Measurements from ENCODE around the gene MAPK8.
"Not testable (repeated sequence)": the region's sequence is repeated elsewhere in the genome, so short reads cannot be mapped to it uniquely, and the experiment has no call there.

MAPK8 gene

DNA sequence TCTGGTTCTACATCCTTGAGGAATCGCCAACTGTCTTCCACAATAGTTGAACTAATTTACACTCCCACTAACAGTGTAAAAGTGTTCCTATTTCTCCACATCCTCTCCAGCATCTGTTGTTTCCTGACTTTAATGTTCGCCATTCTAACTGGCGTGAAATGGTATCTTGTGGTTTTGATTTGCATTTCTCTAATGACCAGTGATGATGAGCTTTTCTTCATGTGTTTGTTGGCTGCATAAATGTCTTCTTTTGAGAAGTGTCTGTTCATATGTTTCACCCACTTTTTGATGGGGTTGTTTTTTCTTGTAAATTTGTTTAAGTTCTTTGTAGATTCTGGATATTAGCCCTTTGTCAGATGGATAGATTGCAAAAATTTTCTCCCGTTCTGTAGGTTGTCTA, 41.5 kb downstream of the MAPK8 start:
- H3K56ac ChIP-seq (ENCODE audit: low read length); H3K4me3 ChIP-seq (ENCODE audit: low read length); H2BK15ac ChIP-seq (replicated peaks; ENCODE audit: low read depth); H2BK120ac ChIP-seq (ENCODE audit: low read depth, low read length); DNase-seq; H3K4me1 ChIP-seq (ENCODE audit: control insufficient read depth, low read depth, low read length); H3K4ac ChIP-seq (ENCODE audit: low read depth, low read length); H3K79me1 ChIP-seq (ENCODE audit: low read length); H3K18ac ChIP-seq (ENCODE audit: low read length); H3K23ac ChIP-seq (ENCODE audit: low read length); H3K4me2 ChIP-seq (ENCODE audit: low read length); H3K27me3 ChIP-seq (ENCODE audit: insufficient read depth, low read length, poor library complexity); H4K8ac ChIP-seq (ENCODE audit: low read depth, low read length); H3K9ac ChIP-seq (ENCODE audit: low read length); H3K79me2 ChIP-seq (ENCODE audit: control insufficient read depth, insufficient read depth, low read length); H4K5ac ChIP-seq (ENCODE audit: low read length); H3K27ac ChIP-seq (ENCODE audit: low read depth, low read length); H3K36me3 ChIP-seq (ENCODE audit: control insufficient read depth, insufficient read depth, low read length); H2AK5ac ChIP-seq (ENCODE audit: low read length); H2BK5ac ChIP-seq (ENCODE audit: low read length): not testable (repeated sequence)
- WGBS (ENCODE audit: extremely low coverage, insufficient coverage, low lambda C conversion rate), result no CpG with 5 or more reads among the region's 4 CpGs

DNA sequence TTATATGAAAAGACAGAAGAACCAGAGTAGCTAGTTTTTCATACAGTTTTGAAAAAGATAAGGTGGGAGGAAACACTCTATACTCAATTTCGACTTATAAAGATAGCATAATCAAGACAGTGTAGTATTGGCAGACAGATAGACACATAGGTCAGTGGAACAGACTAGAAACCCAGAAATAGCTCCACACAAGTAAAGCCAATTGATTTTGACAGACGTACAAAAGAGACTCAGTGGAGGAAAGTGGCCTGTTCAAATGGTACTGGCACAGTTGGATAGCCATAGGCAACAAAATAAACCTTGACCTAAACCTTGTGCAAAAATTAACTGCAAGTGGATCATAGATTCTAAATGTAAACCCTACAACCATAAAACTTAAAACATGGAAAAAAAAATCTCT, 46.8 kb downstream of the MAPK8 start:
- H3K23ac ChIP-seq (ENCODE audit: low read length), result no peak overlapping the region
- no peak overlapping the region for H3K18ac ChIP-seq (ENCODE audit: low read length)
- H3K4me3 ChIP-seq (ENCODE audit: low read length), result no peak overlapping the region
- H3K79me2 ChIP-seq (ENCODE audit: control insufficient read depth, insufficient read depth, low read length), result no peaks in the 10 kb centered on the region
- H2AK5ac ChIP-seq (ENCODE audit: low read length), result no peak overlapping the region
- H3K27ac ChIP-seq (ENCODE audit: low read depth, low read length), result no peak overlapping the region
- H3K4me1 ChIP-seq (ENCODE audit: control insufficient read depth, low read depth, low read length), result no peaks in the 10 kb centered on the region
- H2BK120ac ChIP-seq (ENCODE audit: low read depth, low read length), result no peak overlapping the region
- no peak overlapping the region for H3K4ac ChIP-seq (ENCODE audit: low read depth, low read length)
- H3K4me2 ChIP-seq (ENCODE audit: low read length), result no peak overlapping the region
- no peak overlapping the region for H4K5ac ChIP-seq (ENCODE audit: low read length)
- no peak overlapping the region for H3K9ac ChIP-seq (ENCODE audit: low read length)
- no peak overlapping the region for H4K8ac ChIP-seq (ENCODE audit: low read depth, low read length)
- DNase-seq, result no peak
- no peak overlapping the region for H3K56ac ChIP-seq (ENCODE audit: low read length)
- H3K27me3 ChIP-seq (ENCODE audit: insufficient read depth, low read length, poor library complexity), result no peaks in the 10 kb centered on the region
- H3K36me3 ChIP-seq (ENCODE audit: control insufficient read depth, insufficient read depth, low read length), result no peaks in the 10 kb centered on the region
- no CpG with 5 or more reads among the region's 2 CpGs for WGBS (ENCODE audit: extremely low coverage, insufficient coverage, low lambda C conversion rate)
- peaks cover 5% of the 10 kb centered on the region for H3K79me1 ChIP-seq (ENCODE audit: low read length)
- no peak overlapping the region for H2BK15ac ChIP-seq (replicated peaks; ENCODE audit: low read depth)
- H2BK5ac ChIP-seq (ENCODE audit: low read length), result no peak overlapping the region

DNA sequence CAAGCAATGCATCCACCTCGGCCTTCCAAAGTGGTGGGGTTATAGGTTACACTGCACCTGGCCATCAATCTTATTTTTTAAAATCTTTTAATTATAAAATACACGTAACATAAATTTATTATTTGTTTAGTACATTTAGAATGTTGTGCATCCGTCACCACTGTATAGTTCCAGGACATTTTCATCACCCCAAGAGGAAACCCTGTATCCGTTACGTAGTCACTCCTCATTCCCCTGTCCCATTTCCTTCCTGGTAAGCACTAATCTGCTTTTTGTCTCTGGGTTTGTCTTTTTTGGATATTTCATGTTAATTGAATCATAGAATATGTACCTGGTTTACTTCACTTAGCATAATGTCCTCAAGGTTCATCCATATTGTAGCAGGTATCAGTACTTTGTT, 51.2 kb downstream of the MAPK8 start:
- no peak overlapping the region for H3K4me2 ChIP-seq (ENCODE audit: low read length)
- H4K5ac ChIP-seq (ENCODE audit: low read length), result no peak overlapping the region
- no peak overlapping the region for H2BK120ac ChIP-seq (ENCODE audit: low read depth, low read length)
- H4K8ac ChIP-seq (ENCODE audit: low read depth, low read length), result no peak overlapping the region
- H3K4ac ChIP-seq (ENCODE audit: low read depth, low read length), result no peak overlapping the region
- H3K4me3 ChIP-seq (ENCODE audit: low read length), result no peak overlapping the region
- DNase-seq, result no peak
- WGBS (ENCODE audit: extremely low coverage, insufficient coverage, low lambda C conversion rate), result no CpG with 5 or more reads among the region's 5 CpGs
- no peak overlapping the region for H2BK15ac ChIP-seq (replicated peaks; ENCODE audit: low read depth)
- no peaks in the 10 kb centered on the region for H3K79me2 ChIP-seq (ENCODE audit: control insufficient read depth, insufficient read depth, low read length)
- no peaks in the 10 kb centered on the region for H3K36me3 ChIP-seq (ENCODE audit: control insufficient read depth, insufficient read depth, low read length)
- no peaks in the 10 kb centered on the region for H3K27me3 ChIP-seq (ENCODE audit: insufficient read depth, low read length, poor library complexity)
- H3K79me1 ChIP-seq (ENCODE audit: low read length), result peaks cover 5% of the 10 kb centered on the region
- H3K56ac ChIP-seq (ENCODE audit: low read length), result no peak overlapping the region
- no peaks in the 10 kb centered on the region for H3K4me1 ChIP-seq (ENCODE audit: control insufficient read depth, low read depth, low read length)
- H3K18ac ChIP-seq (ENCODE audit: low read length), result no peak overlapping the region
- H3K27ac ChIP-seq (ENCODE audit: low read depth, low read length), result no peak overlapping the region
- no peak overlapping the region for H2AK5ac ChIP-seq (ENCODE audit: low read length)
- H3K23ac ChIP-seq (ENCODE audit: low read length), result no peak overlapping the region
- no peak overlapping the region for H3K9ac ChIP-seq (ENCODE audit: low read length)
- H2BK5ac ChIP-seq (ENCODE audit: low read length), result no peak overlapping the region

DNA sequence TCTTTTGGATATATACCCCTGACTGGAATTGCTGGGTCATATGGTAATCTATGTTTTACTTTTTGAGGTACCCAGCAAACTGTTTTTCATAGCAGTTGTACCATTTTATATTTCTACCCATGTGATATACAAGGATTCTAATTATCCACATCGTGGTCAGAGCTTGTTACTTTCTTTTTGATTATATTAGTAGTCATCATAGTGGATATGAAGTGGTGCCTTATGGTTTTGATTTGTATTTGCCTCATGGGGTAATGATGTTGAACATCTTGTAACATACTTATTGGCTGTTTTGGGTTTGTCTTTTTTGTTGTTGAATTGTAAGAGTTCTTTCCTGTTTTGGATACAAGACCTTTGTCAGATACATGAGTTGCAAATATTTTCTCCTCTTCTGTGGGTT, 51.7 kb downstream of the MAPK8 start:
- H3K9ac ChIP-seq (ENCODE audit: low read length), result no peak overlapping the region
- H3K79me1 ChIP-seq (ENCODE audit: low read length), result peaks cover 5% of the 10 kb centered on the region
- H3K79me2 ChIP-seq (ENCODE audit: control insufficient read depth, insufficient read depth, low read length), result no peaks in the 10 kb centered on the region
- no peak overlapping the region for H4K5ac ChIP-seq (ENCODE audit: low read length)
- H2BK15ac ChIP-seq (replicated peaks; ENCODE audit: low read depth), result no peak overlapping the region
- H3K4me3 ChIP-seq (ENCODE audit: low read length), result no peak overlapping the region
- WGBS (ENCODE audit: extremely low coverage, insufficient coverage, low lambda C conversion rate), result no CpG with 5 or more reads among the region's 1 CpG
- H3K4me2 ChIP-seq (ENCODE audit: low read length), result no peak overlapping the region
- no peak overlapping the region for H3K18ac ChIP-seq (ENCODE audit: low read length)
- H3K27ac ChIP-seq (ENCODE audit: low read depth, low read length), result no peak overlapping the region
- no peak overlapping the region for H3K56ac ChIP-seq (ENCODE audit: low read length)
- no peak for DNase-seq
- H3K27me3 ChIP-seq (ENCODE audit: insufficient read depth, low read length, poor library complexity), result no peaks in the 10 kb centered on the region
- H3K23ac ChIP-seq (ENCODE audit: low read length), result no peak overlapping the region
- H4K8ac ChIP-seq (ENCODE audit: low read depth, low read length), result no peak overlapping the region
- no peak overlapping the region for H2BK120ac ChIP-seq (ENCODE audit: low read depth, low read length)
- H3K36me3 ChIP-seq (ENCODE audit: control insufficient read depth, insufficient read depth, low read length), result no peaks in the 10 kb centered on the region
- H3K4me1 ChIP-seq (ENCODE audit: control insufficient read depth, low read depth, low read length), result no peaks in the 10 kb centered on the region
- H2AK5ac ChIP-seq (ENCODE audit: low read length), result no peak overlapping the region
- H3K4ac ChIP-seq (ENCODE audit: low read depth, low read length), result no peak overlapping the region
- H2BK5ac ChIP-seq (ENCODE audit: low read length), result no peak overlapping the region

DNA sequence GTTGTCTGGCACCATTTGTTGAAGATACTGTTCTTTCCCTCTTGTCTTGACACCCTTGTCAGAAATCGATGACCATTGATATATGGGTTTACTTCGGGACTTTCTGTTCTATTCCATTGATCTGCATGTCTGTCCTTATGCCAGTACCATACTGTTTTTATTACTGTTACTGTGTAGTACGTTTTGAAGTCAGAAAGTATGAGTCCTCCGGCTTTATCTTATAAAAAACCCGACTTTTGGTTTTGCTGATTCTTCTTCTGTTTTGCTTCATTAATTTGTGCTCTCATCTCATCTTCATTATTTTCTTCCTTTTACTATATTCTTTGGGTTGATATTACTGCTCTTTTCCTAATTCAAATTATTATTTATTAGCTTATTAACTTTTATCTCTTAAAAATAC, 52.4 kb downstream of the MAPK8 start:
- no peaks in the 10 kb centered on the region for H3K4me1 ChIP-seq (ENCODE audit: control insufficient read depth, low read depth, low read length)
- H2AK5ac ChIP-seq (ENCODE audit: low read length), result no peak overlapping the region
- H3K56ac ChIP-seq (ENCODE audit: low read length), result no peak overlapping the region
- no peak overlapping the region for H3K4ac ChIP-seq (ENCODE audit: low read depth, low read length)
- H3K27ac ChIP-seq (ENCODE audit: low read depth, low read length), result no peak overlapping the region
- H3K9ac ChIP-seq (ENCODE audit: low read length), result no peak overlapping the region
- no CpG with 5 or more reads among the region's 5 CpGs for WGBS (ENCODE audit: extremely low coverage, insufficient coverage, low lambda C conversion rate)
- no peaks in the 10 kb centered on the region for H3K79me2 ChIP-seq (ENCODE audit: control insufficient read depth, insufficient read depth, low read length)
- no peak for DNase-seq
- no peak overlapping the region for H3K18ac ChIP-seq (ENCODE audit: low read length)
- H2BK15ac ChIP-seq (replicated peaks; ENCODE audit: low read depth), result no peak overlapping the region
- no peaks in the 10 kb centered on the region for H3K27me3 ChIP-seq (ENCODE audit: insufficient read depth, low read length, poor library complexity)
- no peak overlapping the region for H3K4me2 ChIP-seq (ENCODE audit: low read length)
- peaks cover 4% of the 10 kb centered on the region for H3K79me1 ChIP-seq (ENCODE audit: low read length)
- no peak overlapping the region for H2BK5ac ChIP-seq (ENCODE audit: low read length)
- no peak overlapping the region for H4K8ac ChIP-seq (ENCODE audit: low read depth, low read length)
- no peak overlapping the region for H3K4me3 ChIP-seq (ENCODE audit: low read length)
- no peak overlapping the region for H3K23ac ChIP-seq (ENCODE audit: low read length)
- no peaks in the 10 kb centered on the region for H3K36me3 ChIP-seq (ENCODE audit: control insufficient read depth, insufficient read depth, low read length)
- H2BK120ac ChIP-seq (ENCODE audit: low read depth, low read length), result no peak overlapping the region
- H4K5ac ChIP-seq (ENCODE audit: low read length), result no peak overlapping the region

DNA sequence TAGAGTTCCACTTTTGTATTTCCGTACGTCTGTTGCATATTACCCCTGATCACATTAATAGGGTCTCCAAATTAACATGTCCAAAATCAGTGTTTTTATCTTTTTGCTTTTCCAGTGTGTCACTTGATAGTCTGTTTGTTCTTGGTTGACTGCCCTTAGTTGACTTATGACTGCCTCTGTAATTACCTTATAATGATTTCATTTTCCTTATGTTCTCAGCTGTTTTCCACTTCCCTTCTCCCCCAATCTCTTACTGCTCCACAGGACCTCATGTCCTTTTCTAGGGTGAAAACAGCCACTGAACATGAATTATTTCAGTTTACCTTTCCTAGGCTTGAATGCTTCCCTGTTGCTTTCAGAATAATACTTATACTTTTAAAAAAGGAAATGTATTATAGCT, 54.7 kb downstream of the MAPK8 start:
- Histone ChIP-seq H3K9ac (ENCODE audit: low read length) (no peak overlapping the region), H2AK5ac (ENCODE audit: low read length) (no peak overlapping the region), H3K23ac (ENCODE audit: low read length) (no peak overlapping the region), H3K4me2 (ENCODE audit: low read length) (no peak overlapping the region), H3K27me3 (ENCODE audit: insufficient read depth, low read length, poor library complexity) (no peaks in the 10 kb centered on the region), H3K56ac (ENCODE audit: low read length) (no peak overlapping the region), H4K8ac (ENCODE audit: low read depth, low read length) (no peak overlapping the region), H3K79me2 (ENCODE audit: control insufficient read depth, insufficient read depth, low read length) (no peaks in the 10 kb centered on the region), H3K18ac (ENCODE audit: low read length) (no peak overlapping the region), H3K4me3 (ENCODE audit: low read length) (no peak overlapping the region), H2BK120ac (ENCODE audit: low read depth, low read length) (no peak overlapping the region), H2BK5ac (ENCODE audit: low read length) (no peak overlapping the region), H3K4ac (ENCODE audit: low read depth, low read length) (no peak overlapping the region), H2BK15ac (replicated peaks; ENCODE audit: low read depth) (no peak overlapping the region), H3K27ac (ENCODE audit: low read depth, low read length) (no peak overlapping the region), H4K5ac (ENCODE audit: low read length) (no peak overlapping the region), H3K4me1 (ENCODE audit: control insufficient read depth, low read depth, low read length) (no peaks in the 10 kb centered on the region), H3K79me1 (ENCODE audit: low read length) (no peaks in the 10 kb centered on the region), H3K36me3 (ENCODE audit: control insufficient read depth, insufficient read depth, low read length) (no peaks in the 10 kb centered on the region)
- WGBS (ENCODE audit: extremely low coverage, insufficient coverage, low lambda C conversion rate), result no CpG with 5 or more reads among the region's 2 CpGs
- no peak for DNase-seq
